Hepatic stellate cell (primary cell): ENCODE results near the gene ZNF165.
"Not testable (repeated sequence)": the region's sequence is repeated elsewhere in the genome, so short reads cannot be mapped to it uniquely, and the experiment has no call there.

Source experiments
- DNase-seq: peaks from one replicate; pipeline ENCODE4 v3.0.0; 2011; ENCODE audit warnings: low spot score

The ZNF165 gene

DNA sequence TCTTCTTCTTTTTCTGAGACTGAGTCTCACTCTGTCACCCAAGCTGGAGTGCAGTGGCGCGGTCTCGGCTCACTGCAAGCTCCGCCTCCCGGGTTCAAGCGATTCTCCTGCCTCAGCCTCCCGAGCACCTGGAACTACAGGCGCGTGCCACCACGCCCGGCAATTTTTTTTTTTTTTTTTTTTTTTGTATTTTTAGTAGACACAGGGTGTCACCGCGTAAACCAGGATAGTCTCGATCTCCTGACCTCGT lies at the start of gene ZNF165:
Gene ZNF165, plus strand, starts transcription at position 188 of the 250 bp plus-strand sequence. CDS start 4,913 bp downstream, outside the sequence.
- not testable (repeated sequence) for DNase-seq

DNA sequence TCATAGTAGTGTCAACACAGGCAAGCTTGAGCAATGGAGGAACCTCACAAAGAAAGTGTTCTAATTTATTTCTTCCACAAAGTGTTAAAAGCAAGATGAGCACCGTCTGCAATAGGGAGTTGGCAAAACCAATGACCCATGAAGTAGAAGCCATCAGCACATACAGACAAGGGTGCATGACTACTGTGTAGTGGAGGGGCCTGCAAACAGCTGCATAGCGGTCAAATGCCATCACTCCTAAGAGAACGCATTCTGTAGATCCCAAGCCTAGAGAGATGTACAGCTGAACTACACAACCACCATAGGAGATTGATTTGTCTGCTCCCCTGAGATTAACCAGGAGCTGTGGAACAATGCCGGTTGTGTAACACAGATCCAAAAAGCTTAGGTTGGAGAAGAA lies 26.8 kb upstream of the ZNF165 start:
- DNase-seq: no peak

DNA sequence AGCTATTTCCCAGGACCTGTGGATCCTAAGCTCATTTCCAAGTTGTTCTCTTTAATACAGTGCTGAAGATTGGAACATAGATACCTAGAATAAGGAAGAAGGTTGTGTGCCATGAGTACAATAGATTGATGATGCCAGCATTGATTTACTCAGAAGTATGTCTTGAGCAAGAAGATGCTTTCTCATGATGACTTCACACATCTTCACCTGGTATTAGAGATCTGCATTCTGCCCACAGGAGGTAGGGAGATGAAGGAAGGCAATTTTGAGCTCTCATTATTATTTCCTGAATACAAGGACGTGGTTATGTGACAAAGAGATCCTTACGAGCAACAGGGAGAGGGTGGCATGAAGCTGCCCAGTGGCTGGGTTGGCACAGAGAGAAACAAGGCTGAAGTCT lies 20.0 kb upstream of the ZNF165 start:
- DNase-seq: no peak

DNA sequence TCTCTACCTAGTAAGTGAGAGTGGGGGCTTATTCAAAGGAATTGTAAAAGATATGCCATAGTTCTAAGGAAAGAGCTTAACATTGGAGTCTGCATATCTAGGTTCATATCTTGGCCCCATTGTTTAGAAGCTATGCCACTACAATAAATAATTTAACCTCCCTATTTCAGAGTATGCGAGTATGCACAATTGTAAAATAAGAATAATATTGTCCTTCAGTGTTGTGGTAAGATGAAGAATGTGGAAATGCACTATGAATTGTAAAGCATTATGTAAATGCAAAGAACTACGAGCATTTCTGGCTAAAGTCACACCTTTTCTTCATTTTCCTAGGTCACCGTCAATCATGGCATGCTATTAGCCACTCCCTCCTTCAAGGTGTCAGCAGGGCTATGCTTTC lies 16.1 kb upstream of the ZNF165 start:
- DNase-seq: no peak

DNA sequence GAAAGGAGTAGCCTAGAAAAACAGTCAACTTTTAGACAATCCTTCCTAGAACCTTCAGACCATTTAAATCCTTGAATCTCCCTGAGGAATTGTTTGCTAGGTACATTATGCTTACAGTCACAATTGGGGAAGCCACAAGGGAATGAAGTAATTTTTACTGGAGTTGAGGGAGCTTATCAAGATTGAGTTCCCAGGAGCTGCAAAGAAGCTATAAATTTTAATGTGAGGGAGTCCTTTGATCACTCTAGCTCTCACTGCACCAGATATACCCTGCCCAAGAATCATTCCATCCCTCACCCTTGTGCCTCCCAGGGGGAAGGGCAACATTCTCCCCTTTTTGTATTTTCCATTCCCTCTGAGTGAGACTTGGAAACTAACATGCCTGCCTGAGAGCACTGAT lies 12.3 kb upstream of the ZNF165 start:
- DNase-seq: no peak

DNA sequence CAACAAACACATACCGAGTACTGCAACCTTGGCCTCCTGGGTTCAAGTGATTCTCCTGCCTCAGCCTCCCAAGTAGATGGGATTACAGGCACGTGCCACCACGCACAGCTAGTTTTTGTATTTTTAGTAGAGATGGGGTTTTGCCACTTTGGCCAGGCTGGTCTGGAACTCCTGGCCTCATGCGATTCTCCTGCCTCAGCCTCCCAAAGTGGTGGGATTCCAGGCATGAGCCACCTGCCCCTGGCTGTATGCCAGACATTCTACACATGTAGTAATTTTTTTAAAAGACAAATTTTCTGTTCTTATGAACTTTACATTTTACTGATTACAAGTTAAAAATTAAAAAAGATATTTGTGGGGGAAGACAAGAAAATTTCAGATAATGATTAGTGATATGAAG lies 9.4 kb upstream of the ZNF165 start:
- DNase-seq: not testable (repeated sequence)

DNA sequence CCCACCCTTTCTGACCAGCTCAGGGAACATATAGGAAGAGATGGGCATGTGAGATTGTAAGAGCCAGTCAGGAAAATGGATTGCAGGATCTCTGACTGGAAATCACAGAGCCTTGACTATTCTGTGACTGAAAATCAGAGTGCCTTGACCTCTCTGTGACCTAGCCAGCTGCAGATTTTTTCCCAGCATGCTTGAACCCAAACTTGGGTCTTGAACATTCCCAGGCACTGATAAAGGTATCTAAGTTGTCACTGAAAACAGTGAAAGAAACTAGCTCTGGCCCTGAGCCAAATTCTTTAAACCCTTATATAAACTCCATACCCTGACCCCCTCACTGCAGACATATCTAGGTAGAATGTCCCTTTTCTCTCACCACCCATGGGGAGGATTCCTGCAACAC lies 2.3 kb upstream of the ZNF165 start:
- no peak for DNase-seq

DNA sequence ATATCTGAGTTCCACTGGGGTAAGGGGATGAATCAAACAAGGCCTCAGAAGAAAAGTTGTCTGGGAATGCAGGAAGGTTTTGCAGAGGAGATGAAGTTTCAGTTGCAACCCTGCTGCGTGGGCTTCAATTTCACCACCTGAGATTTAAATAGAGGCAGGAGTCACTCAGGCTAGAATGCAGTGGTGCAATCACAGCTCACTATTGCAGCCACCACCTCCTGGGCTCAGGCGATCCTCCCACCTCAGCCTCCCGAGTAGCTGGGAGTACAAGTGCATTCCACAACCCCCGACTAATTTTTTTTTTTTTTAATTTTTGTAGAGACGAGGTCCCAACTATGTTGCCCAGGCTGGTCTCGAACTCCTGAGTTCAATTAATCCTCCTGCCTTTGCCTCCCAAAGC lies 1.5 kb upstream of the ZNF165 start:
- no peak for DNase-seq

DNA sequence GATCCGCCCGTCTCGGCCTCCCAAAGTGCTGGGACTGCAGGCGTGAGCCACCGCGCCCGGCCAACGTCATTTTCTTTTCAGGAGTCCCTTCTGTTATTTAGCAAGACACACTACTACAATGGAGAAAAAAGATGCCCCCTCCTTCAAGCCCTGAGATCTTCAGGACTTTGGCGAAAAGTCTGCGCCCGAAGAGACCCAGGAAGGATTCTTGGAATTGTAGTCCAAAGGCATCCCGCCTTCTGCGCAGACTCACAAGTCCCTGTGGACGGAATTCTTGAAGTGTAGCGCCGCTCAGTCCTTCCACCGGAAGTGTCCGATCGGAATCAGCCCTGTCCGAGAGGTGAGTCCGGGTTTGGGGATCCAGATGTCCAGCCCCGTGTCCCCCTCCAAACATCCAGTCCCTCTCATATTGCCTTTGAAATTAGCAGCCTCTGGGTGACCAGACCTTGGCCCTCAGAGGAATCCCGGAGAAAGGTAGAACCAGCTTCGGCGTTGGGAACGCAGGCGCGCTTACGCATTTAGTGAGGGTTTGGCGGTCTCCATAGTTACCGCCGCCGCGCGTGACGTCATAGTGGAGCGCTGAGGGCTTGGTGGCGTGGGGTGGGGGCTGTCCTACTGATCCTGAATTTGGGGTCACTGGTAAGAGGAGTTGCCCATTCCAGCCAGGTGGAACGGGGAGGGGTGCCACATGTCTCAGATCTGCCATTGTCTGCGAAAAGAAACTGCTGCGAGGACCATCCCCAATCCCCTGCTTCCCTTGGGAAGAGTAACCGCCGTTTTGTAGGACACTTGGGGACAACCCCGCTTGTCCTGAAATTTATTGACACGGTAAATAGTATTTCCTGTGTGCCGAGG lies 490 bp downstream of the ZNF165 start:
- peak; percentile 94 for DNase-seq

DNA sequence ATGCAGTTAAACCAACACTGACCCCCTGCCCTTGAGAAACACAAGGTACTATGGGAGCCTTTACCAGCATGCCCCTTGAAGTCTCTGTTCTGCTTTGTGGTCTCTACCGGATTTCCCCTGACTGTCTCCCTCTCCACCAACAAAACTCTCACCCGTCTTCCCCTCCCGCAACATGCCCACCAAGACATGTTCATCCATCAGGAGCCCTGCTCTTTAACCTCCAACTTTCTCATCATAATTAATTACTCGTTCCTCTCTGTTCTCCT lies 1.1 kb downstream of the ZNF165 start:
- no peak for DNase-seq

DNA sequence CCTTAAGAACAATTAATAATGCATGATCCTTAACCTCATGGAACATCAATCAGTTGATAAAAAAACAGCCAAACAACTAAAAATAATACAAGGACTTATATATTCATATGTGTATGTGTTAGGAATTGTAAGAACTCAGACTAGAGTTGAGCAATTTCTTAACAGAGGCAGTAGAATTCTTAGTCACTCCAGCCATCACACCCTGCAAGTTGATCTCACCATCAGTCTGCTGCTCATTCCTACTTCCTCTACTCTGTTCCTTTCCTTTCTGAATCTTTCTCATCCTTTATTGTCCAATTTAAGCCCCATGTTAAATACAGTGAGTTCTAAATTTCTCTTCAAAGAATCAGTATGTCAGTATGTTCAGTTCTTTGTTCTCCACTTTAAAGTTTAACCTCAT lies 2.6 kb downstream of the ZNF165 start:
- no peak for DNase-seq

DNA sequence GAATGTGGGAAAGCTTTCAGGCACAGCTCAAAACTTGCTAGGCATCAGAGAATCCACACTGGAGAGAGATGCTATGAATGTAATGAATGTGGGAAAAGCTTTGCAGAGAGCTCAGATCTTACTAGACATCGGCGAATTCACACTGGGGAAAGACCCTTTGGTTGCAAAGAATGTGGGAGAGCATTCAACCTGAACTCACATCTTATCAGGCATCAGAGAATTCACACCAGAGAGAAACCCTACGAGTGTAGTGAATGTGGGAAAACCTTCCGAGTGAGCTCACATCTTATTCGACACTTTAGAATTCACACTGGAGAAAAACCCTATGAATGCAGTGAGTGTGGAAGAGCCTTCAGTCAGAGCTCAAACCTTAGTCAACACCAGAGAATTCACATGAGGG lies 8.7 kb downstream of the ZNF165 start:
- DNase-seq: no peak

DNA sequence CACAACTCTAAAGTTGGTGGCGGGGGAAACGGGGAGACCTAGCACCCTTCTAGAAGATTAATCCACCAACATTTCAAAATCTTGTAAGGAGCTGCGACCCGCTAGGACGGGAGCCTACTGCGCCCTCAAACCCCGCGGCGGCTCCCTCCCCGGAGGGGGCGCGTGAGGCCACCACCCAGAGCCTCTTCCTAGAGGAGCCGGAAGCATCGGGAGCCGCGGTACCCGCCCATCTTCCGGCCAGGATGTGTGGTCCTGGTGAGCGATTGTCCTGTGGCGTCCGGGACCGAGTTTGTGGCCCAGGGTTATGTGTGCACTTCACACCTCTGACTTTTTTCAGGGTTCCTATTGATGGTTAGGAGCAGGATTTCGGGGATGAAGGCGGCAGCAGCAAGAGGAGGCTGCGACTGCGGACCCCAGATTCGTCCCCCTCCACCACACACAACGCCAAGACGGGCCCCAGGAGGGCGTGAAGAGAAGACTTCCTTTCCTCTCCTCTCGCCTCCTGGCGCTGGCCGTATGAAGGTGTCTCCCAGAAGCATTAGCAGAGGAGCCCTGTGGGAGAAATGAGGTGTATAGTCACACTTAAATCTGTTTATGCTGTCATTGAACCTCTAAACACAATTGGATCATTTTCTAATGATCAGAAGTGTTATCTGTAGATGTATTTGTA lies 10.7 kb downstream of the ZNF165 start:
- DNase-seq: peak; percentile 7

DNA sequence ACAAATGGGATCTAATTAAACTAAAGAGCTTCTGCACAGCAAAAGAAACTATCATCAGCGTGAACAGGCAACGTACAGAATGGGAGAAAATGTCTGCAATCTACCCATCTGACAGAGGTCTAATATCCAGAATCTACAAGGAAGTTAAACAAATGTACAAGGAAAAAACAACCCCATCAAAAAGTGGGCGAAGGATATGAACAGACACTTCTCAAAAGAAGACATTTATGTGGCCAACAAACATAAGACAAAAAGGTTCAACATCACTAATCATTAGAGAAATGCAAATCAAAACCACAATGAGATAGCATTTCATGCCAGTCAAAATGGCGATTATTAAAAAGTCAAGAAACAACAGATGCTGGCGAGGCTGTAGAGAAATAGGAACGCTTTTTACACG lies 21.9 kb downstream of the ZNF165 start:
- not testable (repeated sequence) for DNase-seq

DNA sequence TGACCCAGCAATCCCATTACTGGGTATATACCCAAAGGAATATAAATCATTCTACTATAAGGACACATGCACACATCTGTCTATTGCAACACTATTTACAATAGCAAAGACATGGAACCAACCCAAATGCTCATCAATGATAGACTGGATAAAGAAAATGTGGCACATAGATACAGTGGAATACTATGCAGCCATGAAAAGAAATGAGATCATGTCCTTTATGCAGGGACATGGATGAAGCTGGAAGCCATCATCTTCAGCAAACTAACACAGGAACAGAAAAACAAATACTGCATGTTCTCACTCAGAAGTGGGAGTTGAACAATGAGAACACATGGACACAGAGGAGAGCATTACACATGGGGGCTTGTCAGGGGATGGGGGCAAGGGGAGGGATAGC lies 22.3 kb downstream of the ZNF165 start:
- DNase-seq: not testable (repeated sequence)

DNA sequence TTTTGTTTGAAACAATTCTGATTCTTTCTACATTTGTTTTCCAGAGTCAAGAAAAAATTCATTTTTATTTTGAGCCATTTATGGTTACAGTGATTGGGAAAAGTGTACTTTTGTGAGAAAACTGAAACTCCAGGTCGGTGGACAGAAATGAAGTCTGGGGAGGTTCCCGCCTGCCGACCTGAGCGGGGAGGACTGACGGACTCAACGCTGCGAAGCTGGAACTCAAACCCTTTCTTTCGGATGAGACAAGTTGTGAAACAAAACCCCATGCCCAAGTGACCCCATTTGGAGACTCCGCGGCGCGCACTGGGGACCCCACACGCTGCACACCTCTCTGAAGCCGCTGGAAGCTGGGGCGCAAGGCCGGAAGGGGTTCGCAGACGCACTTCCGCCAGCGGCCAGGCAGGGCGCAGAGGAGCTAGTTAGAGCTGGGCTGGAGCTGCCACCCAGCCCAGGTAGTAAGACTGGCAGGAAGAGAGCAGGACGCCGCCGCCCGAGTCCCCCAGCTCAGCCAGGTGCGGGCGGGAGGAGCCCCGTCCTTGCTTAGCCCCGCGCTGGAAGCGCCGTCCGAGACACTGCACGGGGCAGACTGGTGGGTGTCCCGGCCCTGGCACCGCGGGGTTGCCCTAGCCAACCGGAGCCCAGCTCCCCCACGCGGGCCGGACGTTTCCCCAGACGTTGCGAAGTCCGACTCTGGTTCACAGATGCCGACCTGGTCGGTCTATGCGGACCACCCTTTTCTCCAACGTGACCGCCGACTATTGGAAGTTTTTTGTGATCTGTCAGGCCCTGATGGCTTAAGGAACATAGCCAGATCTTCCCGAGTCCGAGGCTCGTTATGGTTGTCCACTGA lies 24.2 kb downstream of the ZNF165 start:
- DNase-seq: peak; percentile 81

DNA sequence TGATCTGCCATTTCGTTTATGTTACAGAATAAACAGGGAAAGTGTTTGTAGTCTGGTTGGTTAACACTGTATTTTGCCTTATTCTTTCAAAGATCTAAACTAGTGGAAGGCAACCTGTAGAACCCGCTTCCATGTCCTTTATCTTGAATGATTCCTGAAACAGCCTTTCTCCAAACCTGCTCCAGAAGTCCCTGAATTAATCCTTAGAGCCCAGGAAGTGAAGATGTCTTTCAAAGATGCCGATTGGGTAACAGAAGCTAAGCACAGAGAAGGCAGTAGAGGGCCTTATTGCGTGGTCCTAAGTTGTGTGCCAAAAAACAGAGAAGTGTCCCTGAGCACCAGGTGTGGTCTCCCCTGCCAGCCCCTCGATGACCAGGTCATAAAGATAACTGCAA lies 24.9 kb downstream of the ZNF165 start:
- DNase-seq: peak; percentile 19

DNA sequence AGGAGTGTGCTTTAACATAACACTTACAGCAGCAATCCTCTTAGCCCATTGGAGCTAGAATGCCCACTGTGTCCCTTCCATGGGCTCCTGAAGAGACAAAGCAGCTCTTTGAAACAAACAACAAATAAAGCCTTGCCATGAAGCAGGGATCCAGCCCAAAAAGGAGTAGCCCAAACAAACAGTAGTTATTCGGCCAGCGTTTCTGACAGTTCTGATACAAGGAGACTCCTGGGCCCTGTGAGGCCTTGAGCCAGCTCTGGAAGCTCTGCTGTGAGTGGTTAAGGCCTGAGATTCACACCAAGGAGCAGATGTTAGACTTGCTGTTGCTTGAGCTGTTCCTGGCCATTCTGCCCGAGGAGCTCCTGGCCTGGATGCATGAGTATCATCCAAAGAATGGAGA lies 27.1 kb downstream of the ZNF165 start:
- DNase-seq: no peak

DNA sequence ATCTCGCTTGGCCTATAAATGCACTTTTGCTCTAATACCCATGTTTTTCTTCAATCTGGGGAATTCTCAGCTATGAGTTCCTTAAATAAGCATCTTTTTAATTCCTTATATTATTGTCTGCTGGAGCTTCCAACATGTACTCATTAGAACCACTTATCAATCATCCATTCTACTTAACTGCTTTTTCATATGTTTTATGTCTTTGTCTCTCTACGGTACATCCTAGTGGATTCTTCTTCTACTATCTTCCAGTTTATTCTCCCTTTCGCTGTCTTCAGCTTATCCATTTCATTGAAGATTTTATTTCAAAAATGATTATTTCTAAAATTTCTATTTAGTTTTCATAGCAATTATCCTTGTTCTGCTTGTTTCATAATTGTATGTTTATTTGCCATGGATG lies 31.6 kb downstream of the ZNF165 start:
- no peak for DNase-seq

DNA sequence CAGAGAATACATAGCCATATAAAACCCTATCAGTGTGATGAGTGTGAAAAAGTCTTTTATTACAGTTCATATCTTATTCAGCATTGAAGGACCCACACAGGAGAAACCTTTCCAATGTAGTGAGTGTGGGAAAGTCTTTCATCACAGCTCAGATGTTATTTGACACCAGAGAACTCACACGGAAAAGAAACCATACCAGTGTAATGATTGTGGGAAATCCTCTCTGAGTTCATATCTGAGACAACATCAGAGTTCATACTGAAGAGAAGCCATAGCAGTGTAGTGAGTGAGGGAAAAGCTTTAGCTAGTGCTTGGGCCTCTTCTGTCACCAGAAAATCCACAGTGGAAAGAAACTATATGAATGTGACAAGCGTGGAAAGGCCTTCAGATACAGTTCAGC lies 35.4 kb downstream of the ZNF165 start:
- no peak for DNase-seq

DNA sequence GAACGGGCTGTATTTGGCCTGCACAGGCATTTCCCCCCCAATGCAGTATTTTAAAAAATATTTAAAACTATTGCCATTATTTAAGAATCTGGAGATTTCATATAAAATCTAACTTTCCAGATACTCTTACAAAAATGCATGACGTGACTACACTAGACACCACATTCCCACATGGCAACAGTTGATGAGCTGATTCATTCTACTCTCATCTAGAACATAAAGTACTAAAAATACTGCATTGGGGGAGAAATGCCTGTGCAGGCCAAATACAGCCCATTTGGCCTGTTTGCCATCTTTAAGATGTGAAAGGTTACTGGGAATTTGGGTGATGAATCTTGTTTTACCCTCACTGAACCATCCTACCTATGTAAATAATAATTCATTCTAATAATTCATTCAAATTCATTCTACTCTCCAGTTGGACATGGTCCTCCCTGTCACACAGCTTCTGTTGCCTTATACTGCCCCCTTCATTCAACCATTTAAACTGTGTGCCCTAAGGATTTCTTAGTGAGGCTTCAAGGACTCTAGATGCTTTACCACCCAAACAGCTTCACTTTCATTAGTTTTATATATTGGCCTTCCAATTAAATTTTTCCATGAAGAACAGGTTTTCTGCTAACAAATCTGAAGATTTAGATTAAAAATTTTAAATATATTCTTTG lies 37.1 kb downstream of the ZNF165 start:
- no peak for DNase-seq

DNA sequence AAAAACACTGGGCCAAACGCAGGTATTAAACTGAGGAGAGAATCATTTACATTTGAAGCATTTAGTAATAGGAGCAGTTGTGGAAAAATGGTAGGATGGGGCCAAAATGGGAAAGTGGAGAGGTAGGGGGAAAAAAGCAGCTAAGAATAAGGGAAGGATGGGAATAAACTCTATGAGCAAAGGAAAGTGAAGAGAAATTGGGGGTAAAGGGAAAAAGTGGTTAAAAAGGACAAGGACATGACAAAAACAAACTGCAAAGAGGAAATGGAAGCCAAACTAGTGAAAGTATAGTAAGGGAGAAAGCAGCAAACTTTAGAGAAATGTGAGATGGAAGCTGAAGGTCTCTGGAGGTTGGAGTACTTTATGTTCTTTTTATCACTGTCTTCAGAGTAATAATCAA lies 37.8 kb downstream of the ZNF165 start:
- no peak for DNase-seq

DNA sequence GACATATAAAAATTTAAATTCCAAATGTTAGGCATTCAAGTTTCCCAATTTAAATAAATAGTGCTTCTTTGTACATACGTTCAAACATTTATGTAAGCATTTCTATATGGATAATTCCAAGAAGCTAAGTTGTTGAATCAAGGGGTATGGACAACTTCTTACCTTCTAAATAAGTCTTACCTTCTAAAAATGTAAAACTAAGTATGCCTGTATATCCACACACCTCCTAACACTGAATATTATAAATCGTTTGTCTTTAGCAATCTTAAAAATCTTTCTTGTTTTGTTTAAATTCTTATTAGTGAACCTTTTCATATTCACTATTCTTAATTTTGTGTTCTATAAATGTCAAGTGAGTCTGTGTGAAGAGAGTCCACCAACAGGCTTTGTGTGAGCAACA lies 41.5 kb downstream of the ZNF165 start:
- no peak for DNase-seq
